NCI-H748 treated with DMSO at 0.1 percent for 48 hours (cell line): Measurements from ENCODE around the gene VCP.

Experiments used
- DNase-seq: peaks from one replicate; lab custom pipeline; 2025; lab: John Stamatoyannopoulos, UW

The VCP gene

GRCh38 chr9:35072461-35073278 is at the start of gene VCP:
VCP (minus strand) TSS chr9:35072625; CDS start chr9:35072353, 272 bp downstream.
- peak; percentile 97 for DNase-seq

GRCh38 chr9:35116898-35117551 is 44.6 kb upstream of the VCP start:
- peak; percentile 90 for DNase-seq

DNA sequence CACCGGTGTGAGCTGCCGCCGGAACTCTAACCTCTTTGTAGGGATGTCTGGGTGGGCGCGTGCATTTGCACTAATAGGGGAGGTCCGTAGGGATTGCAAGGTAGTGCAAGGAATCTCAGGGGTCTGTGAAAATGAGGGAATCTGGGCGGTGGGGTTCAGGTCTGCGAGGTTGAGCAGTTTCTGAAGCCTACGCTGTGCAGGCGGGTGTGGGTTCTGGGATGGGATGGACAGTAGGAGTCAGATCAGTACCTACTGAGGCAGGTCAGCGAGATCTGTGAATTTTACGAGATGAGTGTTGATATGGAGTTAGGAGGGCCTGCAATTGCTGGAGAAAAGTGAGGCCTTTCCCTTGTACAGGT is 44.1 kb upstream of the VCP start:
- DNase-seq, result no peak

GRCh38 chr9:35115680-35116538 is 43.5 kb upstream of the VCP start, which contains the start of gene ATOSB:
ATOSB (minus strand) TSS chr9:35115862; CDS start chr9:35108274, 7,588 bp downstream.
- peak; percentile 90 for DNase-seq

DNA sequence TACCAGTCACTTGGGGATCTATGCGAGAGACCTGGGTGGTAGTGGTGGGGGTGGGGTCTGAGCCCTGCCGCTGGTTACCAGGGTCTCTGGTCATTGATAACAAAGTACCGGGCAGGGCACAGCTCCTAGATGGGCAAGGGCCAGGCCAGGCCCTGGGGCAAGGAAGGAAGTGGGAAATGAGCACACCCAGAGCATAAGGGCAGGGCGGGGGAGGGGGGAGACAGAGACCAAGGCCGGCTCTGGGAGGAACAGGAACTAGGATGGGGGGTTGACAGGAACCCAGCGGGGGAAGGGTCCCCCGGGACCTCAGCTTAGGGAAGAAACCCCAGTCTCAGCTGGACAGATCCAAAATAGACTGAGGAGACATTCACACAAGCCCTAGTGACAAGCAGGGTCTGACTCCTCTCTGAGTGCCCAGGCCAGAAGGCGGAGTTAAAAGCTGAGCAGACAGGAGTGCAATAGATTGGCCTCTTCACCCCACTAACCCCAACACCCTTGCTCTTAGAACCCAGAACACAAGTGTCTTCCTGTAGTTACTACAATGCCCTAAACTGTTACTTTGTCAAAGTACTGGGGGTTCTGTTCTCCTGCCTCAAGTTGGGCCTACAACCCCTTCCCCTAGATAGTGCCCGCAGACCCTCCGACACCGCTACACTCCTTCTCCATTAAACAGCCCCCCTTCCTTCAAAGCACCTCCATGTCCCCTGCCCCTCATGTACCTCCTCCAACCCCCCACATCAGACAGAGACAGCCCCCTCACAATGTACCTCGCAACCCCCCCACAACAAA is 42.6 kb upstream of the VCP start:
- peak; percentile 18 for DNase-seq

DNA sequence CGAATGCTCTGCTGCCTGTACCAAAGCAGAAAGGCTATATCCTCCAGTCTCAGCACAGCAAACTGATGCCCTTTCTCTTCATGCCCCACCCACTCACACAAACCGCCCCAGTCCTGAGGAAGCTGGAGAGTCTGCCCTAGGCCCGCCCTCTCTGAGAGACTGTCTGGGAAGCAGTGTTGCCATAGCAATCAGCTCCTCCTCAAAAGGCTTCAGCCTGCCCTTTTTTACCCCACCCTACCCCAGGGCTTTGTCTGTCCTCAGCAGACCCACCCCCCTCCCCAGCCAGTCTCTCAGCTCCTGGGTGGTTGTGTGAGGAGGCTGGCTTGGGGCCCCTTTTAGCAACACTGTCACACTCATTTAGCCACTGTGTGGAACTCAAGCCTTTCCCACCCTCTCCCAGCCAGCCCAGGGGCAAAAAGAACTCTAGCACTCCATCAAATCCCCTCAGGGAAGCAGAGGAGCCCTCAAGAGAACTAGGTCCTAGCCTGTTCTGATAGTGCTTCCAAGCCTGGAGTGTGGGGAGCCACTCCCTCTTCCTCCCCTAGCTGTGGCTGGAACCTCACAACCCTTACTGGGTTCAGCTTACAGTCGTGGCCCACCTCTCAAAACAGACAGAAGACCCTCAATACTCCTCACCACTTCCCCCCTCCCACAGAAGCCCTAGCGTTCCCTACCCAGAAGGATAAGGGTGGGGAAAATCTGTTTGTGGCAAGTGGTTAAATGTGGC is 41.9 kb upstream of the VCP start:
- DNase-seq, result peak; percentile 90

DNA sequence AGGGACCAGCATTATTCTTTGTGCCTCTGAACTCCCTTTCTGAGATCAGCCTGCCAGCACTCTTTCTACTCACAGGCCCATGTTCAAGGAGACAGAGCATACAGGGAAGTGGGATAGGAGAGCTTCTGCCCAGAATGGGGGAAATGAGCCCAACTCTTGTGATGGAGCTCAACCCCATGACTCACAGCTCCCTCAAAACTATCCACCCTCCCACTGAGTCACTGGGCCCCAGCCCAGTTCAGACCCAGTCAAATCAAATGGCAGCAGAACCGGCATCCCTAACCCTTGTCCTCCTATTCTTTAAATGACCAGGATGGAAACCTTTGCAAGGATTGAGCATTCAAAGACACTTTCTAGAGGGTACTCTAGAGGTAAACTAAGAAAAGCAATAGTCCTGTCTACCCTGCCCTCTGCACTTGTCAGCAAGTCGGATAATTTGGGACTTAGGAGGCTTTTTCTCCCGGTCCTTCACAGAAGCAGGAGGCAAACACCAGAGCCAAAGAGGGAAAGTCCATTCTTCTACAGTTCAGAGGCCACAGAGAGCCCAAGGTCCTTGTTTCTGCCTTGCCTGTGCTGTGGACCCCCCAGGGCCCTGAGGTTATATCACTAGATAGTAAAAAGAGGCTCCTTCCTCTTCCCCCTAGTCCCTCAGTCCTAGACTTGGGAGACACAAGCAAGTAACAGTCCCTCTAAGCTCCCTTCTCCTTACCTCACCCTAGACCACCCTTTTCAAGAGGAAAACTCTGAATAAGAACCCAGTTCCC is 40.0 kb upstream of the VCP start:
- DNase-seq, result no peak

DNA sequence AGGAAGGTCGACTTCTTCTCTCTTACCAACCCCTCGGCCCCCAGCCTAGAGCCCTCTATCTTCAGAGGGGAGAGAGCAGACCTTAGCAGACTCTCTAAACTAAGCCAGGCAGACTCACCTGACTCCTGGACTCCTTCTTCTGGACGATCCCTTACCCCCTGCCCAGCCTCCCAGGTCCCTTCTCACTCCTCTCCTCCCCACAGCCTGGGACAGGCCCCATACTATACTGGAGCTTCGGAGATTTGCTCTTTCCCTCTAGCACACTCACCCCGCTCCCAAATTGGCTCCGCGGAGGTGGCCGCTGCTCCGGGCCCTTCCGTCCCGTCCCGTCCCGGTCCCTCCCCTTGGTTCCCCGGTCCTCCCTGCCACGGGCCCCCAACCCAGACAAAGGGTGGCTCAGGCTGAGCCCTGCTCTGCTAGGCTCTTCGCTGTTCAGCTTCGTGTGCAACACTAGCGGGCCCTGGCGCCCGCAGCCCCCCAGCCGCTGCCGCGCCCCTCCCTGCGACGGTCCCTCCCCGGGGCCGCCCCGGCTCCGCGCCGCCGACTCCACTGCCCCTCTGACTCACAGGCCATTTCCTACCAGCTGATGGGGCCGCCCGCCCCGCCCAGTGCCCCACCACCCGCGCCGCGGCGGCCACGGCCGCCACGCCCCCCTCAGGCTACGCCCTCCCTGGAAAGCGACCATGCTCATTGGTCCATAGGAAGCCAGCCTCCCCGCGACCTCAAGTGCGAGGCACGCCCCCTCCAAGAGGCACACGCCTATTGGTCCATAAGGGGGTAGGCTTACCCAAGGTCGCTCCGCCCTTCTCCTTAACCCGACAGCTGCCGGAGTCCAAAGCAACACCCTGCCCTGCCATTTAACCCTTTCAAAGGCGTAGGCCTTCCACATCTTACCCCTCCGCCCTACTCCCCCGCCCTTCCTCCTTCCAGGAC is 38.8 kb upstream of the VCP start:
- DNase-seq, result peak; percentile 96

DNA sequence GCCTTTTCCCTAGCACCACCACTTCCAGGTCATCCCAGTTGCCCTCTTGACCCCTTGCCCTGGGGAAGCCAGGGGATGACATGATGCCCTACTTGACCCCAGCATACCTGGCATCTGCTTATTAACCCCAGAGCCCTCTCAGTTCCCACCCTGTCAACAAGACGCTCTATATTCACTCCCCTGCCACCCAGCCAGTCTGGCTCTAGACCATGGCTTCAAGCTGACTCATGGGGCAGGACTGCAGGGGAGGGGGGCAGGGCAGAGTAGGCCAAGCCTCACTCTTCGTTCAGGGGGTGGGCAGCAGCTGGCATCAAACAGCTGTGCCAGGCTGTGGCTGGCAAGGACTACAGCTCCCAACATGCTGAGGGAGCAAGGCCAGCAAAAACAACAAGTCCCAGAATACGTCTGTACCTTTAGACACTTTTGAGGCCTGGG is 37.9 kb upstream of the VCP start:
- DNase-seq, result no peak

DNA sequence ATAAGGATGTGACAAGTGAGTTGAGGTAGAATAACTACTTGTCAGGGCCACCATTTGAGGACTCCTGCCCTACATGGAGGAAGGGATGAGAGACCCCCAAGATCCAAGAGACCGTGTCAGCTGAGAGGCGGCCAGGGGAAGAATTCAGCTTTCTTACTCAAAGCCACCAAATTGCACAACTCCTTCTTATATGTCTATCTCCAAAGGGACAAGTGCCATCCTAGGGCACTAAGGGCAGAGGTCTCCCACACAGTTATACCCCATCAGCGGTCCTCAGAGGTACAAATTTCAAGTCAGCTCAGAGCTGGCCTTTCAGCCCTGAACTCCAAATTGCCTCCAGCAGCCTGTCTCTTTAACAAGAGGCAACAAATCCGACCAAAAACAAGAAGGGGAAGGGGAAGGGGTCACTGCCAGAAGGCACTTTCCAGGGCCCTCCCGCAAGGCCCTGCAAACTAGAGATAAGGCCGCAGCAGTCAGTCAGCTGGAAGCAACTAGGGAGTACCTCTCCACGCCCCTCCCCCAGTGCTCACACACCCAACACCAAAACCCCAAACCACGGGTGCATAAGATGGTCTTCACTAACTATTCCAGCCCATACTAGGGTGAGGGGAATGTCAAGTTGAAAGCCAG is 36.6 kb upstream of the VCP start:
- no peak for DNase-seq

DNA sequence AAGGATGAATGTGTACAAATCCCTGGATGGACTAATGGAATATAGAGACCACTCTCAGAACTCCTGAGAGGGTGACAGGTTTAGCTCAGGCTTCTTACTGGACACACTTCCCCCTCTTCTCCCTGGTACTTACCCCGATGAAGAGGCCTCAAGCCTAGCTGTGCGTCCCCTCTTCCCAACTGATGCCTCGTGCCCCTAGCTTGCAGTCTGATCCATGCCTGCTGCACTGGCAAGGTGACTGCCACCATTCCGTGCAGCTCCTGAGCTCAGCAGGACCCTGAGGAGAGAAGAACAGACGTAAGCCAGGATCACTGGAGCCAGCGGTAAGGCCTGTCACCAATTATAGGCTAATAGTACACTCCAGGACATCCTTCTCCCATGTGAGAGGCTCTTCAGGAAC is 36.0 kb upstream of the VCP start:
- no peak for DNase-seq

DNA sequence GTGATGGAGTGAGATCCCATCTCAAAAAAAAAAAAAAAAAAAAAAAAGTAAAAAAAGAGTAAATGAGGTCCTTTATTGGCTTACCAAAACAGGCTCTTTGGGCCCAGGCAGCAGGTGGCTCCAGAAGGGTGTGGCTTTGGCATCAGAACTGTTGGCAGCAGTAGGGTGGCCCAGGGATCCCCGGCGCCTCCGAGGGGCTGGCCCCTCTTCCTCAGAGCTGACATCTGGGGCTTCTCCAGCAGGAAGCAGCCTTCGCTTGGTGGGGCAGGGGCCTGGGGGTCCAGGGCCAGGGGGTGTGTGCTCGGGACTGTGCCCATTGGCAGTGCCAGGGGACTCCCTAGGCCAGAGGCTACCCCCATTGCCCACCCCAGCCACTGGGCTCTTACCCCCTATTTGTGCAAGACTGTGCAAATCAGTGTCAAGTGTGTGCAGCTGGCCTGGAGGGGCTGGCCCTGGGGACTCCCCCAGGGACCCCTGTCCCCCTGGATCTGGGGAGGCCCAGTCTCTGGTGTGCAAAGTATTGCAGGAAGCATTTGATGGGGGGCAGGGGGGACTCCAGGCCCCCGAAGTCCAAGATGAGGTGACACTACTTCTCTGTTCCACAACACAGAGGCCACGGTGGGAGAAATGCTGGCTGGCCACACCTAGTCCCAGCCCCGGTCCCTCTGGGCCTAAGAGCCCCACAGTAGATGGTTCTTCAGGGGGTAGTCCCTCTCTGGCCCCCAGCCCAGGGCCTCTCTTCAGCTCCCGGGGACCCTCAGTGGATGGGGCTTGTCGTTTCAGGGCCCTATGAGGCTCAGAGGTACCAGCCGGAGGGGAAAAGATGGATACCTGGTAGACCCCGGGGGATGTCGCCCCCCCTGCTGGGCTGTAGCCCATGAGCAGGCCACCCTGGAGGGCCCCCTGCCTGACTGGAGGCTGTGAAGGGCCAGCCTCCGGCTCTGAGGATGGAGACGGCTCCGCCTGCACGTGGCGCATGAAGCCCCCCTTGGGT is 35.2 kb upstream of the VCP start:
- no peak for DNase-seq

DNA sequence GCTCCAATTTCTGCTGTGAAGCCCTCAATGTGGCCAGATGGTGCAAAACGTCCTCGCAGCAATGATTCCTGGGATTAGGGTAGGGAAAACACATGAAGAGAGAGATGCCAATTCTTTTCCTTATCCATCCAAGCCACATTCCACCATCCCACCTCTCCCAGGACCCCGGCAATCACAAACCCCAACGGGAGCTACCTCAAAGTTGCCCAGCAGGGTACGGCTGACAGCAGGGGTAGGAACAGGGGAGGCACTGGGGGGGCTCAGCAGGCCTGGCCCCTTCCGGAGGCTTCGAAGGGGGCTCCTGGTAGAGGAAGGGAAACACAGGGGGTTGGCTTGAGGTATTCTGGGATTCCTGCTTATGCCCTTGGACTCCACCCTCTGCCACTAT is 33.9 kb upstream of the VCP start:
- no peak for DNase-seq

DNA sequence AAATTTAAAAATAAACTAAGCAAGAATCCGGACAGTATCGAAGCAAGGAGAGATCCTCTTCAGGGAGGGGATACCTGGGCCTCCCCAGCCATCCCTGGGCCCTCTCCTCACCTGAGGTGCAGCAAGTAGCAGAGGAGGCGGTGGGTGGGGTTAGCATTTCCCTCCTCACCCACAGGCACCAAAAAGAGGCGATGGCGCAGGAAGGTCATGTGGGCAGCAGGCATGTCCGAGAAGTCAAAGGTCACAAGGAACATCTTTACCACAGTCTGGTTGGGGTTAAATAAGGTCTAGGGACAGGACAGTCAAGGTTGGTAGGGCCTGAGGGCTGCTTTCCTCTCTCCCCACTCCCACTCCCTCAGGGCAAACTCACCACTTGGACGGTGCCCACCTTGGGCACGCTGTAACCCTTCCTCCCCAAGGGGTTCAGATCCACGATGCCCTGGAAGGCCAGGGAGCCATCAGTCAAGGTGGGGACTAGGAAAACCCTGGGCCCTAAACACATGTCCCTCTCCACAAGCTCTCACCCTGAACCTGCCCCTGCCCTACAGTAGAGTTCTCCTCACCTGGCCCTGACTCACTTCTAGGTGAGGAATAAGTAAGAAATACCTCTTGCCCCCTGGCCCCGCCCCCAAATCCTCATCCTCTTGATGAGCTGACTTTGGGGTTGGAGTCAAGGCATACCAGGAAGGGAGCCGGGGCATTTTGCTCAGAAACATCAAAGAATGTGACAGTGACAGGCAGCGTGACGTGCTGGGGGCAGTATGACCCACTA is 33.3 kb upstream of the VCP start:
- DNase-seq, result no peak

- no peak for DNase-seq
Measured at GRCh38 chr9:35105126-35105525, 32.7 kb upstream of the VCP start.

- no peak for DNase-seq
Measured at GRCh38 chr9:35104586-35104985, 32.2 kb upstream of the VCP start.
